Neuronal stem cell (in vitro differentiated cells): ENCODE data around the gene LRRC25.
A peak's percentile ranks its signal among the peaks of the same experiment; 100 is the strongest.

Experiments used
- DNase-seq: peaks from one replicate; pipeline ENCODE4 v3.0.0-alpha.2; 2013; ENCODE audit warnings: low spot score
- H2AFZ ChIP-seq: one replicate; pipeline ENCODE4 v1.6.1; 2013; ENCODE audit warnings: mild to moderate bottlenecking, low read length, inconsistent platforms
- H2AK5ac ChIP-seq: 2 replicates; pipeline ENCODE4 v1.6.1; 2013; ENCODE audit warnings: low read depth, mild to moderate bottlenecking, inconsistent platforms, low read length, moderate library complexity, mixed read lengths
- H2BK120ac ChIP-seq: 2 replicates; pipeline ENCODE4 v1.6.1; 2013; ENCODE audit warnings: low read depth, mild to moderate bottlenecking, inconsistent platforms, low read length, moderate library complexity, mixed read lengths
- H2BK12ac ChIP-seq: one replicate; pipeline ENCODE4 v1.6.1; 2013; ENCODE audit warnings: low read length, inconsistent platforms
- H2BK15ac ChIP-seq: 2 replicates; pipeline ENCODE4 v1.6.1; 2013; ENCODE audit warnings: mild to moderate bottlenecking, low read length, inconsistent platforms, mixed read lengths
- H2BK5ac ChIP-seq: one replicate; pipeline ENCODE4 v1.6.1; 2013; ENCODE audit warnings: inconsistent platforms, mild to moderate bottlenecking, low read length, moderate library complexity
- H3K14ac ChIP-seq: one replicate; pipeline ENCODE4 v1.6.1; 2013; ENCODE audit warnings: low read length, inconsistent platforms
- H3K18ac ChIP-seq: 2 replicates; pipeline ENCODE4 v1.6.1; 2013; ENCODE audit warnings: low read length, inconsistent platforms
- H3K23ac ChIP-seq: 2 replicates; pipeline ENCODE4 v1.6.1; 2013; ENCODE audit warnings: low read depth, mild to moderate bottlenecking, mixed read lengths, low read length, inconsistent platforms; ENCODE audit not compliant: poor library complexity
- H3K27ac ChIP-seq: replicated peaks from 3 replicates; pipeline ENCODE4 v1.5.1; 2013; ENCODE audit warnings: low read length, inconsistent platforms
- H3K27me3 ChIP-seq, 3 experiments: 2 replicates each; pipeline ENCODE4 v1.6.1; 2013; ENCODE audit warnings: low read length in 3 of 3, mild to moderate bottlenecking in 2 of 3, inconsistent platforms in 1 of 3, low read depth in 1 of 3, mixed read lengths in 1 of 3, moderate library complexity in 1 of 3; ENCODE audit not compliant: control insufficient read depth in 3 of 3, insufficient read depth in 3 of 3
- H3K36me3 ChIP-seq, 2 donors: replicated peaks in 1 of 2; 2 replicates each; pipeline ENCODE4 v1.6.1; 2013; ENCODE audit warnings: low read length in 2 of 2; ENCODE audit not compliant: control insufficient read depth in 2 of 2, insufficient read depth in 2 of 2
- H3K4ac ChIP-seq: 2 replicates; pipeline ENCODE4 v1.6.1; 2013; ENCODE audit warnings: inconsistent platforms, mild to moderate bottlenecking, low read length, moderate library complexity
- H3K4me1 ChIP-seq, 2 donors: 1 replicate in 1 of 2; 2 replicates in 1 of 2; pipeline ENCODE4 v1.6.1; 2013; ENCODE audit warnings: low read length in 2 of 2, low read depth in 1 of 2; ENCODE audit not compliant: control insufficient read depth in 2 of 2, insufficient read depth in 1 of 2
- H3K4me2 ChIP-seq: one replicate; pipeline ENCODE4 v1.6.1; 2013; ENCODE audit warnings: mild to moderate bottlenecking, low read length, inconsistent platforms; ENCODE audit not compliant: insufficient read depth, poor library complexity, severe bottlenecking
- H3K4me3 ChIP-seq, 2 donors: 2 replicates each; pipeline ENCODE4 v1.5.1; 2013; ENCODE audit warnings: low read length in 2 of 2, mild to moderate bottlenecking in 2 of 2, inconsistent platforms in 1 of 2, moderate library complexity in 1 of 2
- H3K79me1 ChIP-seq: one replicate; pipeline ENCODE4 v1.6.1; 2013; ENCODE audit warnings: low read depth, mild to moderate bottlenecking, inconsistent platforms, low read length, moderate library complexity
- H3K9ac ChIP-seq: one replicate; pipeline ENCODE4 v1.6.1; 2013; ENCODE audit warnings: mild to moderate bottlenecking, low read depth, low read length, inconsistent platforms; ENCODE audit not compliant: poor library complexity
- H3K9me3 ChIP-seq, 2 donors: replicated peaks in 1 of 2; 2 replicates each; pipeline versions ENCODE3 to v1.6.1; 2013; ENCODE audit warnings: low read length in 2 of 2, mild to moderate bottlenecking in 2 of 2, inconsistent platforms in 1 of 2, low read depth in 1 of 2, mixed read lengths in 1 of 2, moderate library complexity in 1 of 2; ENCODE audit not compliant: control insufficient read depth in 2 of 2, insufficient read depth in 1 of 2
- H4K8ac ChIP-seq: one replicate; pipeline ENCODE4 v1.6.1; 2013; ENCODE audit warnings: low read depth, mild to moderate bottlenecking, inconsistent platforms, low read length, moderate library complexity
- H4K91ac ChIP-seq: one replicate; pipeline ENCODE4 v1.6.1; 2013; ENCODE audit warnings: low read length, low read depth, mild to moderate bottlenecking, inconsistent platforms; ENCODE audit not compliant: poor library complexity
- WGBS, 2 donors: extraction: QIAGEN DNeasy Blood & Tissue Kit; methylation state at CpG; one replicate each; pipeline ENCODE4 v1.1.7; 2013; ENCODE audit warnings: missing lambda C conversion rate in 2 of 2, mixed read lengths in 1 of 2; ENCODE audit not compliant: insufficient read length in 2 of 2, insufficient replicate concordance in 1 of 2; ENCODE audit errors: extremely low coverage in 2 of 2; 5-methylcytosine and 5-hydroxymethylcytosine counted together

Gene LRRC25

DNA sequence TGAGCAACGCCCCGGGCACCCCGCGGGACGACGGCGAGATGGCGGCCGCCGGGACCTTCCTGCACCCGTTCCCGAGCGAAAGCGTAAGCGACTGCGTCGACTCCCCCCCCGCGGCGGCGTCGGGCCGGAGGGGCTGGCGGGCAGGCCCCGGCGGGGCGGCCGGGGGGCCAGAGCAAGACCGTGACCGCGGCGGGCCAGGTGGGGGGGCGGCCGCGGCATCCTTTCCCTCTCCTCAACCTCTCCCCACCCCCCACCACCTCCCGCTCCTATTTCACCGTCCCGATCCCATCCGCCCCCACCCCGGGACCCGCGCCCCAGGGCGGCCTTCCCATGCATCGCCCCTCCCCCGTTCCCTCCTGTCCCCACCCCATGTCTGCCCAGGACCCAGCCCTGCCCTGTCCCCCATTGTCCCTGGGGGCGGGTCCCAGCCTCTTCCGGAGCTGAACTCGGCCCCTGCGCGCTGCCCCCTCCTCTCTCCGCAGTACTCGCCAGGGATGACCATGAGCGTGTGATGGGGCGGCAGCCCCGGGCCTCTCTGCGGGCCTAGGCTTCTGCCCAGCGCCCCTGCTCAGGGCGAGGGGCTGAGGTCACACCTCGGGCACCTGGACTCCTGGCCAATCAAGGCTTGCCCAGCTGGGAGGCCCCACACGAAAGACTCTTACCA lies 36.4 kb upstream of the LRRC25 start:
- Histone ChIP-seq H2BK12ac (no peak overlapping the region), H3K79me1 (peaks cover 14% of the 10 kb centered on the region), H2AK5ac (peak overlapping the region; percentile 100), H3K9me3 (no peaks in the 10 kb centered on the region), H3K4me3 (peak overlapping the region in 1 of 2 donors; percentile 18), H3K27ac (no peak overlapping the region), H3K4me2 (peak overlapping the region; percentile 66), H3K9ac (peak overlapping the region; percentile 60), H2BK120ac (peak overlapping the region; percentile 98), H4K8ac (no peak overlapping the region), H2BK15ac (no peak overlapping the region), H3K18ac (peak overlapping the region; percentile 64), H2AFZ (no peak overlapping the region), H3K27me3 (no peaks in the 10 kb centered on the region), H3K36me3 (peaks cover 19 to 54% of the 10 kb centered on the region in 2 donors), H4K91ac (no peak overlapping the region), H2BK5ac (no peak overlapping the region), H3K4ac (no peak overlapping the region), H3K23ac (peak overlapping the region; percentile 55), H3K14ac (no peak overlapping the region), H3K4me1 (peaks cover 38 to 47% of the 10 kb centered on the region in 2 donors)
- DNase-seq: no peak
- no CpG with 5 or more reads among the region's 60 CpGs for WGBS, 2 donors

GRCh38 chr19:18433015-18433691 lies 35.7 kb upstream of the LRRC25 start:
- H2BK15ac ChIP-seq: peak overlapping the region; percentile 32
- peak overlapping the region; percentile 100 for H2AK5ac ChIP-seq
- H2AFZ ChIP-seq: no peak overlapping the region
- peak overlapping the region; percentile 99 for H3K9ac ChIP-seq
- H3K23ac ChIP-seq: peak overlapping the region; percentile 91
- H3K4me2 ChIP-seq: peak overlapping the region; percentile 61
- DNase-seq: no peak
- peak overlapping the region in 1 of 2 donors; percentile 72 for H3K4me3 ChIP-seq
- peaks cover 14% of the 10 kb centered on the region for H3K79me1 ChIP-seq
- H3K14ac ChIP-seq: no peak overlapping the region
- peaks cover 19 to 54% of the 10 kb centered on the region in 2 donors for H3K36me3 ChIP-seq
- H3K18ac ChIP-seq: peak overlapping the region; percentile 86
- no peak overlapping the region for H3K27ac ChIP-seq
- no peaks in the 10 kb centered on the region for H3K9me3 ChIP-seq
- no peak overlapping the region for H4K91ac ChIP-seq
- peak overlapping the region; percentile 77 for H2BK5ac ChIP-seq
- peaks cover 39 to 48% of the 10 kb centered on the region in 2 donors for H3K4me1 ChIP-seq
- no CpG with 5 or more reads among the region's 59 CpGs for WGBS, 2 donors
- peak overlapping the region; percentile 59 for H2BK12ac ChIP-seq
- H2BK120ac ChIP-seq: peak overlapping the region; percentile 98
- H3K4ac ChIP-seq: peak overlapping the region; percentile 37
- no peaks in the 10 kb centered on the region for H3K27me3 ChIP-seq
- H4K8ac ChIP-seq: no peak overlapping the region

DNA sequence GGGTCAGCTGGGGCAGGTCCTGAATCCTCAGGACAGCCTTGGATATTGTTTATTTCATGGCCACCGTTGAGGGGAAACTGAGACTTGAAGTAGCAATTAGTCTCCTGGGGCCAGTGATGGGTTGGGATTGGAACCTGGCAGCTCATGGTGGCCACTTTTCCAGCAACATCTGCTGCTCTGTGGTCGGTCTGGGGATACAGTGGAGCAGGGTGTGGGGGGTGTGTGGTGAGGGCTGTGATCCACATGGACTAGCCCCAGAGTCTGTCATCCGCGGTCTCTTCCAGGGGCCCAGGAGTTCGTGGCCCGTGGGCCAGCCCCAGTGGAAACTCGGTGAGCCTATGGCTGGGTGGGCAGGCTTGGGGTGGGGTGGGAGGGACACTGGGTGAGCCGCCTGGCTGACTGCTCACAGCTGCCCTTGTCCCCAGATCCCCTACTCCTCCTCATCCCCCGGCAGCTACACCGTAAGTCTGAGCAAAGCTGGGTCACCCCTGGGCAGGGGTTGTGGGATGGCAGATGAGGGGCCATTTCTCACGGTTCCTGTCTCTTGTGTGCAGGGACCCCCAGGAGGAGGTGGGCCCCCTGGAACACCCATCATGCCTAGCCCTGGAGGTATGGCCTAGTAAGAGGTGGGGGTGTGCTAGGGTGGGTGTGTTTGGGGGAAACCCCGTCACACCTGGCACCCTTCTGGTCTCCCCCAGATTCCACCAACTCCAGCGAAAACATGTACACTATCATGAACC lies 35.0 kb upstream of the LRRC25 start:
- Histone ChIP-seq H3K36me3 (peaks cover 19 to 55% of the 10 kb centered on the region in 2 donors), H3K23ac (peak overlapping the region; percentile 80), H4K8ac (no peak overlapping the region), H3K4me3 (no peak overlapping the region), H3K27ac (no peak overlapping the region), H3K4ac (no peak overlapping the region), H2BK5ac (peak overlapping the region; percentile 77), H3K9ac (peak overlapping the region; percentile 99), H3K9me3 (no peaks in the 10 kb centered on the region), H3K4me1 (peaks cover 40 to 54% of the 10 kb centered on the region in 2 donors), H3K27me3 (no peaks in the 10 kb centered on the region), H3K79me1 (peaks cover 11% of the 10 kb centered on the region), H2BK120ac (peak overlapping the region; percentile 98), H2AK5ac (peak overlapping the region; percentile 100), H3K18ac (peak overlapping the region; percentile 87), H3K14ac (peak overlapping the region; percentile 63), H2BK12ac (peak overlapping the region; percentile 97), H3K4me2 (no peak overlapping the region), H2BK15ac (peak overlapping the region; percentile 32), H4K91ac (peak overlapping the region; percentile 38), H2AFZ (no peak overlapping the region)
- DNase-seq: no peak
- WGBS, 2 donors: no CpG with 5 or more reads among the region's 13 CpGs
